Psoas muscle (tissue), 8 donors: ENCODE data around the gene MYO5C. TPM values are rescaled to one million over a fixed set of nuclear protein-coding genes. Genes with fewer than 3 reads are reported as not detected.

ENCODE experiments used
- ATAC-seq, 4 donors: fragments of 200-7000 bp; cut with Tn5 transposase; one replicate each; pipeline ENCODE4 v1.9.1; 2020; ENCODE audit warnings: moderate library complexity in 3 of 4, mild to moderate bottlenecking in 2 of 4
- DNase-seq, 2 donors: peaks; one replicate each; pipeline ENCODE4 v3.0.0-alpha.2; 2020
- H3K27ac ChIP-seq: fragments of 200-600 bp; one replicate; pipeline ENCODE4 v1.8.0; 2022
- H3K27me3 ChIP-seq, 3 donors: fragments of 200-600 bp in 1 of 3; one replicate each; pipeline versions ENCODE4 v1.6.1 to v1.8.0; 2013 to 2022; ENCODE audit warnings: low read length in 2 of 3, mild to moderate bottlenecking in 2 of 3, moderate library complexity in 1 of 3; ENCODE audit not compliant: insufficient read depth in 3 of 3
- H3K36me3 ChIP-seq, 2 donors: fragments of 200-600 bp in 1 of 2; one replicate each; pipeline versions ENCODE4 v1.6.1 to v1.8.0; 2013 to 2022; ENCODE audit warnings: low read depth in 1 of 2, mild to moderate bottlenecking in 1 of 2, moderate library complexity in 1 of 2; ENCODE audit not compliant: insufficient read depth in 1 of 2
- H3K4me1 ChIP-seq: fragments of 200-600 bp; one replicate; pipeline ENCODE4 v1.8.0; 2022
- H3K4me3 ChIP-seq: fragments of 200-600 bp; one replicate; pipeline ENCODE4 v1.8.0; 2022; ENCODE audit warnings: mild to moderate bottlenecking
- H3K9me3 ChIP-seq: fragments of 200-600 bp; one replicate; pipeline ENCODE4 v1.8.0; 2022
- CTCF ChIP-seq: fragments of 200-600 bp; IDR thresholded peaks from one replicate; pipeline ENCODE4 v1.8.0; 2022; ENCODE audit warnings: antibody characterized with exemption
- WGBS, 3 donors: extraction: QIAGEN DNeasy Blood & Tissue Kit; methylation state at CpG; one replicate each; pipeline versions ENCODE4 v1.1.6 to v1.1.7; 2013; 5-methylcytosine and 5-hydroxymethylcytosine counted together
- intact Hi-C, 2 donors: fragments of 100-400 bp; cut with DNase I; formaldehyde crosslinking; loops; one replicate each; pipeline versions ENCODE4 v1.11.0 to v1.14.2; 2022
- polyA plus RNA-seq, 3 donors: library from polyadenylated mRNA; stranded (reverse); fragments of 200-250 nt; gene quantifications; one replicate each; pipeline ENCODE4 v1.2.3, GENCODE V29; 2013
- total RNA-seq, 4 donors: library from RNA; stranded (reverse); fragmentation: NEBNext Ultra II Directional in 2 of 4; extraction: Animal tissue kit (Norgen Biotek cat#: 25700) in 2 of 4; gene quantifications; one replicate each; pipeline versions ENCODE4 v1.2.1 to v1.2.4, GENCODE V29; 2021 to 2023
- donor health status: healthy with polysubstance abuse.
- donor health status: DM: no; HTN: no; CAD: no; lungs with moderate emphysema.
- donor health status: Bipolar disorder and iron deficiency.
- donor health status: healthy.
- donor health status: DM: yes; HTN: yes; CAD: no.
- donor health status: DM: no; HTN: no; CAD: no.
- donor health status: DM: no; HTN: no; CAD: no.
- donor health status: DM: yes; HTN: yes; CAD: no.

MYO5C gene
- total and polyA plus RNA-seq, 7 donors, result 0.53 to 3.0 (median 1.2) TPM

GRCh38 chr15:52150043-52150825, 145.4 kb downstream of the MYO5C start:
- H3K4me3 ChIP-seq, result no peak overlapping the region
- WGBS, 3 donors, result 80 to 88% (median 81%) methylated on average over 9 of the region's 9 CpGs

GRCh38 chr15:52148403-52148802, 147.2 kb downstream of the MYO5C start:
- no peaks in the 10 kb centered on the region for H3K4me1 ChIP-seq
- no peaks in the 10 kb centered on the region for H3K9me3 ChIP-seq
- WGBS, 3 donors, result 93 to 97% (median 94%) methylated on average over 5 of the region's 5 CpGs
- no peak overlapping the region for H3K4me3 ChIP-seq
- H3K27me3 ChIP-seq, result no peaks in the 10 kb centered on the region
- DNase-seq (no peak), ATAC-seq (no peak)
- no peaks in the 10 kb centered on the region for H3K36me3 ChIP-seq
- no peak overlapping the region for H3K27ac ChIP-seq
- intact Hi-C loops, result loop anchor here in 1 of 2 donors (10.0 kb wide), 1 partner anchor 264 kb away; no protein-coding TSS in a partner anchor
- no peak for TF ChIP-seq CTCF

More at GRCh38 chr15:52150043-52150825, 145.4 kb downstream of the MYO5C start:
- no peaks in the 10 kb centered on the region for H3K36me3 ChIP-seq
- no peaks in the 10 kb centered on the region for H3K27me3 ChIP-seq
- ATAC-seq, result no peak
- no peaks in the 10 kb centered on the region for H3K4me1 ChIP-seq
- no peaks in the 10 kb centered on the region for H3K9me3 ChIP-seq
- H3K27ac ChIP-seq, result no peak overlapping the region
- intact Hi-C loops, result no loop called here
- no peak for TF ChIP-seq CTCF
- no peak for DNase-seq

- intact Hi-C loops, result loop anchor here in 1 of 2 donors (10.0 kb wide), 1 partner anchor 262 kb away; no protein-coding TSS in a partner anchor
- ATAC-seq, result no peak
- TF ChIP-seq CTCF, result no peak
- H3K4me1 ChIP-seq, result no peaks in the 10 kb centered on the region
- H3K27ac ChIP-seq, result no peak overlapping the region
- no peaks in the 10 kb centered on the region for H3K36me3 ChIP-seq
- no peak for DNase-seq
- no peaks in the 10 kb centered on the region for H3K27me3 ChIP-seq
- H3K4me3 ChIP-seq, result no peak overlapping the region
- H3K9me3 ChIP-seq, result no peaks in the 10 kb centered on the region
- WGBS, 3 donors, result 83 to 85% (median 83%) methylated on average over 3 of the region's 3 CpGs
Observed at GRCh38 chr15:52146776-52147175, 148.8 kb downstream of the MYO5C start.

DNA sequence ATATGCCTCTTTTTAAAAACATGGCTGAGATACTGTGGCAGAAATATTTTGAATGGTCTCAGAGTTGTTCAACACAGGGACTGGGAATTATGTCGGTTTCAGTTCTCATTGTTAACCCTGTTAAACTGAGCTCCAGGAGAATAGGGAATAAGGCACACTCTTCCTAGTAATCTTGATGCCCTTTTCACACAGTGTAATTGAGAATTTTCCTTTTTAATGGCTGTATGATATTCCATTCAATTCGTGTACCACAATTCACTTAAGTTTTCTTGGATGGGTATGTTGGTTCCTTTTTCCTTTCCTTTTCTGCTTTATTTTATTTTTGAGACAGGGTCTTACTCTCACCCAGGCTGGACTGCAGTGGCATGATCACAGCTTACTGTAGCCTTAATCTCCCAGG, 149.3 kb downstream of the MYO5C start:
- H3K27me3 ChIP-seq, result no peaks in the 10 kb centered on the region
- H3K9me3 ChIP-seq, result no peaks in the 10 kb centered on the region
- no peak overlapping the region for H3K27ac ChIP-seq
- H3K36me3 ChIP-seq, result no peaks in the 10 kb centered on the region
- ATAC-seq (no peak), DNase-seq (no peak)
- no peaks in the 10 kb centered on the region for H3K4me1 ChIP-seq
- WGBS, 3 donors, result 96 to 98% (median 98%) methylated on average over 2 of the region's 2 CpGs
- no peak overlapping the region for H3K4me3 ChIP-seq
- intact Hi-C loops, result loop anchor here in 1 of 2 donors (10.0 kb wide), 1 partner anchor 261 kb away; no protein-coding TSS in a partner anchor
- no peak for TF ChIP-seq CTCF
